Transverse colon (tissue), 4 donors: ENCODE measurements around the gene AP2S1. TPM values are rescaled to one million over a fixed set of nuclear protein-coding genes. Genes with fewer than 3 reads are reported as not detected.
"Not testable (repeated sequence)": the region's sequence is repeated elsewhere in the genome, so short reads cannot be mapped to it uniquely, and the experiment has no call there.

Experiments
- DNase-seq: peaks from one replicate; pipeline ENCODE4 v3.0.0-alpha.2; 2019
- H3K27ac ChIP-seq, 4 donors: fragments of 200-600 bp; sonication (generic); 2 replicates each; pipeline ENCODE4 v1.5.1; 2016 to 2018; ENCODE audit warnings: inconsistent platforms in 4 of 4
- H3K27me3 ChIP-seq: fragments of 200-600 bp; sonication (generic); 2 replicates; pipeline ENCODE4 v1.5.1; 2017; ENCODE audit warnings: inconsistent platforms
- H3K36me3 ChIP-seq, 4 donors: fragments of 200-600 bp; sonication (generic); 2 replicates each; pipeline ENCODE4 v1.5.1; 2017 to 2019; ENCODE audit warnings: inconsistent platforms in 4 of 4
- H3K4me1 ChIP-seq, 4 donors: fragments of 200-600 bp; sonication (generic); 2 replicates each; pipeline ENCODE4 v1.5.1; 2017 to 2020; ENCODE audit warnings: inconsistent platforms in 4 of 4
- H3K4me3 ChIP-seq, 4 donors: fragments of 200-600 bp; sonication (generic); 1 replicate in 1 of 4; 2 replicates in 3 of 4; pipeline versions ENCODE4 v1.5.1 to v1.6.1; 2017 to 2019; ENCODE audit warnings: inconsistent platforms in 4 of 4
- H3K9me3 ChIP-seq, 2 donors: fragments of 200-600 bp; sonication (generic); 2 replicates each; pipeline ENCODE4 v1.5.1; 2017 to 2019; ENCODE audit warnings: inconsistent platforms in 2 of 2
- EP300 ChIP-seq: sonication (generic); formaldehyde crosslinking; IDR thresholded peaks from one replicate; pipeline ENCODE4 v1.6.1; 2017; ENCODE audit warnings: antibody characterized with exemption, low read depth
- POLR2A ChIP-seq: fragments of 450-650 bp; IDR thresholded peaks from one replicate; pipeline ENCODE4 v1.6.1; 2016; ENCODE audit warnings: antibody characterized with exemption, mild to moderate bottlenecking, moderate library complexity
- POLR2AphosphoS5 ChIP-seq, 3 donors: sonication (generic); formaldehyde crosslinking; IDR thresholded peaks; one replicate each; pipeline ENCODE4 v1.6.1; 2016; ENCODE audit warnings: antibody characterized with exemption in 3 of 3
- WGBS, 2 donors: methylation state at CpG; one replicate each; pipeline ENCODE4 v1.1.5; 2018; ENCODE audit warnings: low coverage in 1 of 2; 5-methylcytosine and 5-hydroxymethylcytosine counted together
- in situ Hi-C, 4 donors: fragments of 200-750 bp; cut with MboI; loops; one replicate each; pipeline versions ENCODE4 v1.15.0 to v1.15.1; 2017; ENCODE audit warnings: low sequenced_read_pairs in 3 of 4, low pct_ligation_motif_present in 1 of 4, low pct_unique_long_range_greater_than_20kb in 1 of 4
- intact Hi-C: fragments of 100-400 bp; cut with DNase I; formaldehyde crosslinking; loops from one replicate; pipeline ENCODE4 v1.15.1; 2023; ENCODE audit warnings: low total_unique reads
- total RNA-seq, 4 donors: library from RNA; depleted of rRNA; stranded (reverse); fragments of >200 nt; gene quantifications; one replicate each; pipeline ENCODE4 v1.1.0, GENCODE V29; 2016
- TF ChIP-seq, protein P1 (sequence below), 5 experiments: fragments of 200-600 bp in 3 of 5; fragments of 450-650 bp in 2 of 5; sonication (generic) in 3 of 5; IDR thresholded peaks; 1 replicate in 2 of 5; 2 replicates in 3 of 5; pipeline ENCODE4 v1.5.1; 2016 to 2017; ENCODE audit warnings: antibody characterized with exemption in 5 of 5, inconsistent platforms in 3 of 5, mild to moderate bottlenecking in 2 of 5, moderate library complexity in 1 of 5

The AP2S1 gene
- total RNA-seq, 4 donors from 2014 or later = 50.1 to 96.9 (median 61.2) TPM

DNA sequence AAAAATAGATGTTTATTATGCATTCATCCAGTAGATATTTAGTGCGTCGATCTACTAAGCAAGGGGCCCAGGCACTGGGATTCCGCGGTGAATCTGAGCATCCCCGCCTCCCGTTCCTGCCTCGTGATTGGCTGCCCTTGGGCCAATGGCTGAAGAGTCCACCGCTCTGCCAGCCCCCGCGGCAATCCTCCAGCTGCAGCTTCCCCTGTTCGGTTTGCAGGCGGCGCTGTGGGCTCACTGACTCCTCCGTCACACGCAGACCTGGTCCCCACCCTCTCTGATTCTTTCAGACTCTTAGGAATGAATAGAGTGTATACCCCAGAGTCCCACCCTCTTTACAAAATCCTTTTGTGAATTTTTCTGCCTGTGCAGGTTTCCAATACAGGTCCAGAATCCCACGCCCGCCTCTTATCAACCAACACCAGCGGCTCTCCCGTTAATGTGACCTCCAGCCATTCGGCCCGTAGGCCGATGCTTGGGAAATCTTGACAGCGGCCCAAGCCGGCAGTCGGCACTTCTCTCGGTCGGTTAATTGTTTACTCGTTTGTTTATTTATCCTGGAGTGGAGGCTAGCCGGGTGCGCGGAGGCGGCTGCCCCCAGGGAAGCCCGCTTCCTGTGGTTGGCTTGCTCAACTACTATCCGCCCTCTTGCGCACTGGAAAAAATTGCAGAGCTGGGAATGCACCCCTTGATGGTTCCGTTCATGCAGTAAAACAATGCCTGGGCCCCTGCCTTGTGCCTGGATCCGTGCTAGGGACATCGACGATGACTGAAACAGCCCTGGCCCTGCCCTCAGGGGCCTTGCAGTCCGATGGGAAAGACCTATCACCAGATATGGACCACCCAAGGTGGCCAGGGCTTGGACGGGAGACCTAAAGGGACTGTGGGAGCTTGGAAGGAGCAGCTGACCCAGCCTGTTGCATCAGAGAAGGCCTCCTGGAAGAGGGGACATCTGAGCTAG lies 5.7 kb upstream of the AP2S1 start:
- TF ChIP-seq, protein P1, sequence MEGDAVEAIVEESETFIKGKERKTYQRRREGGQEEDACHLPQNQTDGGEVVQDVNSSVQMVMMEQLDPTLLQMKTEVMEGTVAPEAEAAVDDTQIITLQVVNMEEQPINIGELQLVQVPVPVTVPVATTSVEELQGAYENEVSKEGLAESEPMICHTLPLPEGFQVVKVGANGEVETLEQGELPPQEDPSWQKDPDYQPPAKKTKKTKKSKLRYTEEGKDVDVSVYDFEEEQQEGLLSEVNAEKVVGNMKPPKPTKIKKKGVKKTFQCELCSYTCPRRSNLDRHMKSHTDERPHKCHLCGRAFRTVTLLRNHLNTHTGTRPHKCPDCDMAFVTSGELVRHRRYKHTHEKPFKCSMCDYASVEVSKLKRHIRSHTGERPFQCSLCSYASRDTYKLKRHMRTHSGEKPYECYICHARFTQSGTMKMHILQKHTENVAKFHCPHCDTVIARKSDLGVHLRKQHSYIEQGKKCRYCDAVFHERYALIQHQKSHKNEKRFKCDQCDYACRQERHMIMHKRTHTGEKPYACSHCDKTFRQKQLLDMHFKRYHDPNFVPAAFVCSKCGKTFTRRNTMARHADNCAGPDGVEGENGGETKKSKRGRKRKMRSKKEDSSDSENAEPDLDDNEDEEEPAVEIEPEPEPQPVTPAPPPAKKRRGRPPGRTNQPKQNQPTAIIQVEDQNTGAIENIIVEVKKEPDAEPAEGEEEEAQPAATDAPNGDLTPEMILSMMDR (IDR thresholded peaks at IDR 0.05) = peak; percentile 60 to 82 (median 72)
- TF ChIP-seq POLR2AphosphoS5 (IDR thresholded peaks at IDR 0.05) = peak in 2 of 3 donors; percentile 8 to 54
- TF ChIP-seq POLR2A = no peak
- no peak for TF ChIP-seq EP300
- DNase-seq = peak; percentile 96
- peak overlapping the region in 3 of 4 donors; percentile 12 to 44 (median 30) for H3K4me3 ChIP-seq
- no peaks in the 10 kb centered on the region for H3K9me3 ChIP-seq
- H3K36me3 ChIP-seq = no peaks in the 10 kb centered on the region
- peak overlapping the region; percentile 76 to 79 (median 78) for H3K27ac ChIP-seq
- H3K27me3 ChIP-seq = no peaks in the 10 kb centered on the region
- WGBS, 2 donors = 2 to 9% methylated on average over 10 to 40 of the region's 41 CpGs
- H3K4me1 ChIP-seq = peaks cover 0 to 35% (median 15%) of the 10 kb centered on the region in 4 donors
- in situ Hi-C loops (loop anchor here in 2 of 4 donors (5.0 to 10.0 kb wide), 2 partner anchors 128 to 136 kb away; no protein-coding TSS in a partner anchor), intact Hi-C loops (loop anchor here (2.0 kb wide), 1 partner anchor 134 kb away; no protein-coding TSS in a partner anchor)

DNA sequence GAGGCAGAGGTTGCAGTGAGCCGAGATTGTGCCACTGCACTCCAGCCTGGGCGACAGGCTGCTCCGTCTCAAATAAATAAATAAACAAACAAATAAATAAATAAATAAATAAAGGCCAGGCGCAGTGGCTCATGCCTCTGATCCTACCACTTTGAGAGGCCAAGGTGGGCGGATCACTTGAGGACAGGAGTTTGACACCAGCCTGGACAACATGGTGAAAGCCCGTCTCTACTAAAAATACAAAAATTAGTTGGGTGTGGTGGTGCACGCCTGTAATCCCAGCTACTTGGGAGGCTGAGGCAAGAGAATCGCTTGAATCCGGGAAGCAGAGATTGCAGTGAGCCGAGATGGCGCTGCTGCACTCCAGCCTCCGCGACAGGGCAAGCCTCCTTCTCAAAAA lies 4.1 kb upstream of the AP2S1 start:
- DNase-seq, H3K27me3 ChIP-seq, H3K9me3 ChIP-seq, H3K4me3 ChIP-seq, H3K36me3 ChIP-seq, intact Hi-C loops: not testable (repeated sequence)
- Histone ChIP-seq H3K27ac (peak overlapping the region in 1 of 4 donors; percentile 47), H3K4me1 (peaks cover 4 to 38% (median 19%) of the 10 kb centered on the region in 4 donors)
- in situ Hi-C loops = loop anchor here in 3 of 4 donors (5.0 to 10.0 kb wide), 2 partner anchors 130 to 138 kb away; no protein-coding TSS in a partner anchor
- WGBS, 2 donors = 71% methylated on average over 13 of the region's 13 CpGs; no CpG with 5 or more reads in 1 of the 2 donors

DNA sequence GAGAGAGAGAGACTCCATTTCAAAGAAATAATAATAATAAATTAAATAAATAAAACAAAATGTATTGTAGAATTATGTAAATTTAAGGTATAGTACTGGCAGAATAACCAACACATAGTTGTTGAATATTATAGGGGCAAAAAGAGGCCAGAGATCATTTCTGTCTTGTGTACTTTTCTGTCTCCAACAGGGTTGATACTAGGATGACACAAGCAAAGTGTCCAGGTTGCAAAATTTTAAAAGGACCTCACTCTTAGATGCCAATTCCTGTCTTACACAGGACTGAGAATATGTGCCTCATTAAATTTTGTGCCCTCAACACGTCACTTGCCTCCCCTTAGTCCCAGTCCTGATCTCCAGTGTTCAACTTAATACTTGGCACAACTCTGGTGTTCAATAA lies 2.2 kb upstream of the AP2S1 start:
- H3K4me3 ChIP-seq = no peak overlapping the region
- H3K27me3 ChIP-seq = no peaks in the 10 kb centered on the region
- intact Hi-C loops = no loop called here
- H3K9me3 ChIP-seq = no peaks in the 10 kb centered on the region
- no peaks in the 10 kb centered on the region for H3K36me3 ChIP-seq
- TF ChIP-seq, protein P1 (IDR thresholded peaks at IDR 0.05) = no peak
- TF ChIP-seq POLR2AphosphoS5 (IDR thresholded peaks at IDR 0.05) = no peak
- TF ChIP-seq EP300 = no peak
- no peak for TF ChIP-seq POLR2A
- no peak overlapping the region for H3K27ac ChIP-seq
- in situ Hi-C loops = loop anchor here in 2 of 4 donors (5.0 to 10.0 kb wide), 2 partner anchors 132 to 139 kb away; no protein-coding TSS in a partner anchor
- DNase-seq = no peak
- whole genome bisulfite sequencing, 2 donors = 67 to 92% methylated on average over 1 of the region's 1 CpG
- peaks cover 12 to 44% (median 23%) of the 10 kb centered on the region in 4 donors for H3K4me1 ChIP-seq

DNA sequence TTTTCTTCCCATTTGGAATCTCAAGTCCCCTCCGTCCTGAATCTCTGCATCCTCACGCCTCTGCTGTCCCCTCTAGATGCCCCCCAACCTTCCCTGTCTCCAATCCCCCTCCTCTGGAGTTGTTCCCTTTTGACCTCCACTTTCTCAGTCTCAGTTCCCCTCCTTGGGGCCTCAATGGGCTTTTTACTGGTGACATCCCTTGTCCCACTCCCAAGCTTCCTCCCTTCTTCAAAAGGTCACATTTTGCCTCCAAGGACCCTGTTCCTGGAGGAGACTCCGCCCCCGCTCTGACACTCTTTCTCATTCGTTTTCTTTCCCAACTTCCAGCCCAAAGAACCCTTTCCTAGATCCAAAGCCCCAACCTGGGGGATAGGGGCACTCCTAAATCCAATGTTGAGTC lies 1.0 kb downstream of the AP2S1 start:
- H3K36me3 ChIP-seq = peaks cover 0 to 6% (median 0%) of the 10 kb centered on the region in 4 donors
- 61 to 68% methylated on average over 2 to 5 of the region's 5 CpGs for WGBS, 2 donors
- peak overlapping the region; percentile 88 to 94 (median 90) for H3K27ac ChIP-seq
- TF ChIP-seq EP300 (no peak), POLR2A (no peak), POLR2AphosphoS5 (IDR thresholded peaks at IDR 0.05) (no peak)
- TF ChIP-seq, protein P1 (IDR thresholded peaks at IDR 0.05) = no peak
- peaks cover 12 to 42% (median 19%) of the 10 kb centered on the region in 4 donors for H3K4me1 ChIP-seq
- H3K27me3 ChIP-seq = no peaks in the 10 kb centered on the region
- in situ Hi-C loops (loop anchor here in 3 of 4 donors (5.0 to 10.0 kb wide), 3 partner anchors 95 to 143 kb away; no protein-coding TSS in a partner anchor), intact Hi-C loops (no loop called here)
- no peak for DNase-seq
- H3K4me3 ChIP-seq = peak overlapping the region; percentile 67 to 86 (median 83)
- no peaks in the 10 kb centered on the region for H3K9me3 ChIP-seq
